ENCODE results near the gene GP1BB.

DNA sequence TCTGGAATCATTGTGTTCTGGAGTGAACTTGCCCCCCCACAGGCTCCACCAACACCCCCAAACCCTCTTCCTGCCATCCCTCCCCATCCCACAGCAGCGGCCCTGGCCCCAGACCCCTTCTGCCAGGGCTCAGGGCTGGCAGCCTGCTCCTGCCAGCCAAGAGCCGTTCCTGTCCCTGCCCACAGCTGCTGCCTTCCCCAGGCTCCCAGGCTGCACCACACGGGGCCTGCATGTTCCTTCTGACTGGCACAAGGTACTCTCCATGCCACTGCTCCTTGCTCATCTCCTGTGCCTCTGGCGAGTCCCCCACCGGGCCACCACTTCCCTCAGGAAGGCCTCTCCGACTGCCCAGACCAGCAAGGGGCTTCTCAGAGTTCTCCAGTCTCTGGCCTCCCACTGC, 4.9 kb downstream of the GP1BB start:
- TF ChIP-seq, protein P1, sequence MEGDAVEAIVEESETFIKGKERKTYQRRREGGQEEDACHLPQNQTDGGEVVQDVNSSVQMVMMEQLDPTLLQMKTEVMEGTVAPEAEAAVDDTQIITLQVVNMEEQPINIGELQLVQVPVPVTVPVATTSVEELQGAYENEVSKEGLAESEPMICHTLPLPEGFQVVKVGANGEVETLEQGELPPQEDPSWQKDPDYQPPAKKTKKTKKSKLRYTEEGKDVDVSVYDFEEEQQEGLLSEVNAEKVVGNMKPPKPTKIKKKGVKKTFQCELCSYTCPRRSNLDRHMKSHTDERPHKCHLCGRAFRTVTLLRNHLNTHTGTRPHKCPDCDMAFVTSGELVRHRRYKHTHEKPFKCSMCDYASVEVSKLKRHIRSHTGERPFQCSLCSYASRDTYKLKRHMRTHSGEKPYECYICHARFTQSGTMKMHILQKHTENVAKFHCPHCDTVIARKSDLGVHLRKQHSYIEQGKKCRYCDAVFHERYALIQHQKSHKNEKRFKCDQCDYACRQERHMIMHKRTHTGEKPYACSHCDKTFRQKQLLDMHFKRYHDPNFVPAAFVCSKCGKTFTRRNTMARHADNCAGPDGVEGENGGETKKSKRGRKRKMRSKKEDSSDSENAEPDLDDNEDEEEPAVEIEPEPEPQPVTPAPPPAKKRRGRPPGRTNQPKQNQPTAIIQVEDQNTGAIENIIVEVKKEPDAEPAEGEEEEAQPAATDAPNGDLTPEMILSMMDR (IDR thresholded peaks at IDR 0.05), result no peak
- no peak for TF ChIP-seq POLR2AphosphoS5 (IDR thresholded peaks at IDR 0.05; ENCODE audit: low read depth, low read length)
